Endodermal cell (in vitro differentiated cells): Measurements from ENCODE around the gene AREL1. TPM values are rescaled to one million over a fixed set of nuclear protein-coding genes. Genes with fewer than 3 reads are reported as not detected.

Experiments
- DNase-seq: peaks from one replicate; pipeline ENCODE4 v3.0.0-alpha.2; 2017
- H3K27ac ChIP-seq: 2 replicates; pipeline ENCODE4 v1.5.1; 2013; ENCODE audit warnings: mild to moderate bottlenecking, low read depth, low read length, moderate library complexity
- H3K27me3 ChIP-seq: 2 replicates; pipeline ENCODE4 v1.6.1; 2013; ENCODE audit warnings: mild to moderate bottlenecking, low read length, moderate library complexity; ENCODE audit not compliant: insufficient read depth, control insufficient read depth, poor library complexity, severe bottlenecking
- H3K36me3 ChIP-seq: 2 replicates; pipeline ENCODE4 v1.7.0; 2013; ENCODE audit warnings: mild to moderate bottlenecking, low read length, moderate library complexity; ENCODE audit not compliant: control insufficient read depth, insufficient read depth
- H3K4me1 ChIP-seq: one replicate; pipeline ENCODE4 v1.7.0; 2013; ENCODE audit warnings: low read length; ENCODE audit not compliant: control insufficient read depth, insufficient read depth
- H3K4me3 ChIP-seq: 2 replicates; pipeline ENCODE4 v1.5.1; 2013; ENCODE audit warnings: mild to moderate bottlenecking, low read length, moderate library complexity
- H3K9ac ChIP-seq: 2 replicates; pipeline ENCODE4 v1.6.1; 2013; ENCODE audit warnings: mild to moderate bottlenecking, low read length, moderate library complexity; ENCODE audit not compliant: poor library complexity, severe bottlenecking; ENCODE audit errors: extremely low read depth
- H3K9me3 ChIP-seq: 2 replicates; pipeline ENCODE4 v1.6.1; 2013; ENCODE audit warnings: mild to moderate bottlenecking, low read length, moderate library complexity; ENCODE audit not compliant: control insufficient read depth
- H3K27ac Mint-ChIP-seq: 2 replicates; pipeline ENCODE4 v1.8.0; 2020; ENCODE audit warnings: mixed read lengths
- H3K27me3 Mint-ChIP-seq: 2 replicates; pipeline ENCODE4 v1.8.0; 2021; ENCODE audit warnings: mild to moderate bottlenecking, mixed read lengths; ENCODE audit not compliant: insufficient read depth
- H3K36me3 Mint-ChIP-seq: 2 replicates; pipeline ENCODE4 v1.8.0; 2020; ENCODE audit warnings: low read depth, mixed read lengths
- H3K4me1 Mint-ChIP-seq: 2 replicates; pipeline ENCODE4 v1.8.0; 2020; ENCODE audit warnings: mixed read lengths
- H3K4me3 Mint-ChIP-seq: 2 replicates; pipeline ENCODE4 v1.8.0; 2020; ENCODE audit warnings: mild to moderate bottlenecking, moderate library complexity, mixed read lengths
- H3K9me3 Mint-ChIP-seq: 2 replicates; pipeline ENCODE4 v1.8.0; 2020; ENCODE audit warnings: mild to moderate bottlenecking, mixed read lengths
- WGBS, 2 experiments: methylation state at CpG; one replicate each; pipeline versions ENCODE4 v1.1.5 to v1.1.7; 2013; ENCODE audit warnings: missing lambda C conversion rate in 2 of 2, mixed read lengths in 1 of 2; ENCODE audit not compliant: insufficient coverage in 1 of 2, insufficient read length in 1 of 2; 5-methylcytosine and 5-hydroxymethylcytosine counted together
- total RNA-seq, 2 donors: library from RNA; stranded (reverse); fragmentation: NEBNext Ultra II Directional in 1 of 2; extraction: Animal tissue kit (Norgen Biotek cat#: 25700) in 1 of 2; gene quantifications; 2 replicates in 1 of 2; 3 replicates in 1 of 2; pipeline ENCODE4 v1.2.1, GENCODE V29; 2021
- TF ChIP-seq, protein P1 (sequence below): fragments of 200-600 bp; sonication (generic); conservative IDR thresholded peaks from 2 replicates; pipeline ENCODE4 v1.5.0; 2021; ENCODE audit warnings: antibody characterized with exemption, mild to moderate bottlenecking

Gene AREL1
- total RNA-seq, 2 donors from 2014 or later: 36.5 to 39.0 TPM

DNA sequence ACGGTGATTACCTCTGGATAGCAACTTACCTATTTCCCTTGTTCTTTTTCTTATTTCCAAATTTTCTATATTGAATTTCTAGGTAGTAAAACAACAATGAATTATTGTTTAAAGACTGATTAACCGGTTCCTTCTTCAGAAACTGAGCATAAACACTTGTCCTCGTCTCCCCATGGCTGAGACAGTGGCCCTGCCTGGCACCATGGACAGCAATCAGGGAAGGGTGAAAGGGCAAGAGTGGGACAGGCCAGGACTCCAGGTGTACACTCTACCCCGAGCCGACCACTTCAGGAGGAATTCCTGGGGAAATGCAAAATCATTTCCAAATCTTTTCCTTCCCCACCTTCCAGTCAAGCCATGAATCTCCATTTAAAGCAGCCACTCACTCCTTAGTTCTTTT lies 52.0 kb downstream of the AREL1 start:
- H3K4me1 ChIP-seq: no peaks in the 10 kb centered on the region
- Mint-ChIP-seq H3K27me3 (no peaks in the 10 kb centered on the region), H3K36me3 (peaks cover 40% of the 10 kb centered on the region), H3K4me3 (no peak overlapping the region), H3K9me3 (no peaks in the 10 kb centered on the region), H3K4me1 (no peaks in the 10 kb centered on the region), H3K27ac (no peak overlapping the region)
- no peak overlapping the region for H3K9ac ChIP-seq
- 91 to 96% methylated on average over 3 to 4 of the region's 5 CpGs for WGBS, 2 experiments
- DNase-seq: no peak
- no peak overlapping the region for H3K27ac ChIP-seq
- H3K36me3 ChIP-seq: peaks cover 75% of the 10 kb centered on the region
- no peak overlapping the region for H3K4me3 ChIP-seq
- no peaks in the 10 kb centered on the region for H3K9me3 ChIP-seq
- no peaks in the 10 kb centered on the region for H3K27me3 ChIP-seq
- TF ChIP-seq, protein P1, sequence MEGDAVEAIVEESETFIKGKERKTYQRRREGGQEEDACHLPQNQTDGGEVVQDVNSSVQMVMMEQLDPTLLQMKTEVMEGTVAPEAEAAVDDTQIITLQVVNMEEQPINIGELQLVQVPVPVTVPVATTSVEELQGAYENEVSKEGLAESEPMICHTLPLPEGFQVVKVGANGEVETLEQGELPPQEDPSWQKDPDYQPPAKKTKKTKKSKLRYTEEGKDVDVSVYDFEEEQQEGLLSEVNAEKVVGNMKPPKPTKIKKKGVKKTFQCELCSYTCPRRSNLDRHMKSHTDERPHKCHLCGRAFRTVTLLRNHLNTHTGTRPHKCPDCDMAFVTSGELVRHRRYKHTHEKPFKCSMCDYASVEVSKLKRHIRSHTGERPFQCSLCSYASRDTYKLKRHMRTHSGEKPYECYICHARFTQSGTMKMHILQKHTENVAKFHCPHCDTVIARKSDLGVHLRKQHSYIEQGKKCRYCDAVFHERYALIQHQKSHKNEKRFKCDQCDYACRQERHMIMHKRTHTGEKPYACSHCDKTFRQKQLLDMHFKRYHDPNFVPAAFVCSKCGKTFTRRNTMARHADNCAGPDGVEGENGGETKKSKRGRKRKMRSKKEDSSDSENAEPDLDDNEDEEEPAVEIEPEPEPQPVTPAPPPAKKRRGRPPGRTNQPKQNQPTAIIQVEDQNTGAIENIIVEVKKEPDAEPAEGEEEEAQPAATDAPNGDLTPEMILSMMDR: no peak

DNA sequence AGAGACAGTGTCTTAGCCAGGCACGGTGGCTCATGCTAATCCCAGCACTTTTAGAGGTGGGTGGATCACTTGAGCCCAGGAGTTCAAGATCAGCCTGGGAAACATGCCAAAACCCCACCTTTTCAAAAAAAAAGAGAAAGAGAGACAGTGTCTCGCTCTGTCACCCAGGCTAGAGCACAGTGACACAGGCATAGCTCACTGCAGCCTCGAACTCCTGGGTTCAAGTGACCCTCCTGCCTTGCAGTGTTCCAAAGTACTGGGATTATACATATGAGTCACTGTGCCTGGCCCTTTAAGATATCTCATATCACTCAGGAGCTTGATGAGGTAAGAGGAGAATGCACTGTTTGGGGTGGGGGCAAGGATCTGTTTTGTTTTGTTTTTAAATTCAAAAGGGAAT lies 52.7 kb downstream of the AREL1 start:
- WGBS, 2 experiments: 83 to 92% methylated on average over 2 to 3 of the region's 3 CpGs
- no peak overlapping the region for H3K27ac ChIP-seq
- no peak overlapping the region for H3K9ac ChIP-seq
- Mint-ChIP-seq H3K27ac (no peak overlapping the region), H3K36me3 (peaks cover 39% of the 10 kb centered on the region), H3K4me3 (no peak overlapping the region), H3K9me3 (no peaks in the 10 kb centered on the region), H3K4me1 (no peaks in the 10 kb centered on the region), H3K27me3 (no peaks in the 10 kb centered on the region)
- H3K4me3 ChIP-seq: no peak overlapping the region
- H3K36me3 ChIP-seq: peaks cover 71% of the 10 kb centered on the region
- TF ChIP-seq, protein P1: no peak
- no peaks in the 10 kb centered on the region for H3K4me1 ChIP-seq
- DNase-seq: no peak
- H3K9me3 ChIP-seq: no peaks in the 10 kb centered on the region
- no peaks in the 10 kb centered on the region for H3K27me3 ChIP-seq

GRCh38 chr14:74658535-74659131 lies 54.2 kb downstream of the AREL1 start:
- H3K4me1 ChIP-seq: peaks cover 2% of the 10 kb centered on the region
- Mint-ChIP-seq H3K27ac (no peak overlapping the region), H3K9me3 (no peaks in the 10 kb centered on the region), H3K4me3 (no peak overlapping the region), H3K4me1 (peaks cover 9% of the 10 kb centered on the region), H3K27me3 (no peaks in the 10 kb centered on the region), H3K36me3 (peaks cover 29% of the 10 kb centered on the region)
- H3K36me3 ChIP-seq: peaks cover 60% of the 10 kb centered on the region
- no peak overlapping the region for H3K4me3 ChIP-seq
- no peaks in the 10 kb centered on the region for H3K27me3 ChIP-seq
- H3K27ac ChIP-seq: no peak overlapping the region
- H3K9me3 ChIP-seq: no peaks in the 10 kb centered on the region
- no peak overlapping the region for H3K9ac ChIP-seq
- TF ChIP-seq, protein P1: no peak
- DNase-seq: no peak
- WGBS, 2 experiments: 100% methylated on average over 1 of the region's 1 CpG; no CpG with 5 or more reads in 1 of the 2 experiments
